ENCODE results near the gene RNU4-1.
"Not testable (repeated sequence)": the region's sequence is repeated elsewhere in the genome, so short reads cannot be mapped to it uniquely, and the experiment has no call there.

- not testable (repeated sequence) for TF ChIP-seq POLR2A, CTCF (IDR thresholded peaks at IDR 0.05)
These were observed 39.7 kb downstream of the RNU4-1 start for GRCh38 chr12:120253313-120253712.
